GM13976 (cell line): ENCODE measurements around the gene BFSP1.

Experiments
- DNase-seq: peaks from one replicate; pipeline ENCODE4 v3.0.0; 2012; ENCODE audit warnings: low spot score
- CTCF ChIP-seq: IDR thresholded peaks from 2 replicates; pipeline ENCODE4 v1.5.1; 2012; ENCODE audit warnings: borderline replicate concordance, mild to moderate bottlenecking; ENCODE audit not compliant: insufficient read depth; ENCODE audit errors: extremely low read depth, missing control alignments, control extremely low read depth
- in situ Hi-C: fragments of 300-500 bp; cut with MboI; formaldehyde crosslinking; loops from one replicate; pipeline ENCODE4 v1.12.0; 2022; ENCODE audit warnings: low sequenced_read_pairs, mixed read lengths, inconsistent platforms; ENCODE audit not compliant: unreplicated experiment

BFSP1 gene

GRCh38 chr20:17571153-17571527 lies 40.0 kb upstream of the BFSP1 start:
- DNase-seq, result peak; percentile 54
- in situ Hi-C loops, result no loop called here

GRCh38 chr20:17570347-17571152 lies 39.4 kb upstream of the BFSP1 start:
- peak; percentile 6 for TF ChIP-seq CTCF
- DNase-seq, result peak; percentile 32
- in situ Hi-C loops, result no loop called here

More at GRCh38 chr20:17571153-17571527, 40.0 kb upstream of the BFSP1 start:
- TF ChIP-seq CTCF, result no peak

- TF ChIP-seq CTCF, result no peak
- in situ Hi-C loops, result no loop called here
- DNase-seq, result peak; percentile 96
Observed at GRCh38 chr20:17569616-17570346, 38.6 kb upstream of the BFSP1 start, which contains the start of gene DSTN. TSS of gene DSTN (plus strand) at chr20:17570075. CDS start at chr20:17570209, 134 bp downstream.

GRCh38 chr20:17568972-17569521 lies 37.9 kb upstream of the BFSP1 start:
- no peak for TF ChIP-seq CTCF
- DNase-seq, result peak; percentile 54
- in situ Hi-C loops, result no loop called here

GRCh38 chr20:17568045-17568788 lies 37.0 kb upstream of the BFSP1 start:
- in situ Hi-C loops, result no loop called here
- DNase-seq, result no peak
- no peak for TF ChIP-seq CTCF

GRCh38 chr20:17566345-17566744 lies 35.2 kb upstream of the BFSP1 start:
- DNase-seq, result no peak
- in situ Hi-C loops, result no loop called here
- TF ChIP-seq CTCF, result no peak
